ENCODE measurements around the gene DHX34.
"Not testable (repeated sequence)": the region's sequence is repeated elsewhere in the genome, so short reads cannot be mapped to it uniquely, and the experiment has no call there.

The DHX34 gene

GRCh38 chr19:47408156-47408938, 59.2 kb downstream of the DHX34 start:
- DNase-seq (ENCODE audit: low read depth, low spot score) = no peak
- TF ChIP-seq, protein P1, sequence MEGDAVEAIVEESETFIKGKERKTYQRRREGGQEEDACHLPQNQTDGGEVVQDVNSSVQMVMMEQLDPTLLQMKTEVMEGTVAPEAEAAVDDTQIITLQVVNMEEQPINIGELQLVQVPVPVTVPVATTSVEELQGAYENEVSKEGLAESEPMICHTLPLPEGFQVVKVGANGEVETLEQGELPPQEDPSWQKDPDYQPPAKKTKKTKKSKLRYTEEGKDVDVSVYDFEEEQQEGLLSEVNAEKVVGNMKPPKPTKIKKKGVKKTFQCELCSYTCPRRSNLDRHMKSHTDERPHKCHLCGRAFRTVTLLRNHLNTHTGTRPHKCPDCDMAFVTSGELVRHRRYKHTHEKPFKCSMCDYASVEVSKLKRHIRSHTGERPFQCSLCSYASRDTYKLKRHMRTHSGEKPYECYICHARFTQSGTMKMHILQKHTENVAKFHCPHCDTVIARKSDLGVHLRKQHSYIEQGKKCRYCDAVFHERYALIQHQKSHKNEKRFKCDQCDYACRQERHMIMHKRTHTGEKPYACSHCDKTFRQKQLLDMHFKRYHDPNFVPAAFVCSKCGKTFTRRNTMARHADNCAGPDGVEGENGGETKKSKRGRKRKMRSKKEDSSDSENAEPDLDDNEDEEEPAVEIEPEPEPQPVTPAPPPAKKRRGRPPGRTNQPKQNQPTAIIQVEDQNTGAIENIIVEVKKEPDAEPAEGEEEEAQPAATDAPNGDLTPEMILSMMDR (IDR thresholded peaks at IDR 0.05; ENCODE audit: insufficient read depth, low read length, missing control alignments) = no peak
- CTCF ChIA-PET = no interaction called here
- POLR2A ChIA-PET = no interaction called here
- H3K4me3 ChIP-seq (ENCODE audit: low read depth, low read length) = no peak overlapping the region

- POLR2A ChIA-PET = no interaction called here
- no peak overlapping the region for H3K4me3 ChIP-seq (ENCODE audit: low read depth, low read length)
- TF ChIP-seq, protein P1 (IDR thresholded peaks at IDR 0.05; ENCODE audit: insufficient read depth, low read length, missing control alignments) = no peak
- no peak for DNase-seq (ENCODE audit: low read depth, low spot score)
- CTCF ChIA-PET = interaction anchor here (0.7 to 1.4 kb wide), 2 partner anchors 17 to 18 kb away, joined by 3 to 6 read pairs; no protein-coding TSS in a partner anchor
These were observed 62.0 kb downstream of the DHX34 start for GRCh38 chr19:47411101-47411500.

GRCh38 chr19:47411696-47412095, 62.6 kb downstream of the DHX34 start:
- H3K4me3 ChIP-seq (ENCODE audit: low read depth, low read length); POLR2A ChIA-PET; DNase-seq (ENCODE audit: low read depth, low spot score): not testable (repeated sequence)
- CTCF ChIA-PET = interaction anchor here (0.7 to 1.4 kb wide), 2 partner anchors 17 to 18 kb away, joined by 3 to 6 read pairs; no protein-coding TSS in a partner anchor

- CTCF ChIA-PET = interaction anchor here (2.5 kb wide), 1 partner anchor 23 kb away, joined by 7 read pairs; no protein-coding TSS in a partner anchor
- POLR2A ChIA-PET = interaction anchor here (1.0 kb wide), 1 partner anchor 114 kb away, joined by 3 read pairs; no protein-coding TSS in a partner anchor
These were observed 64.8 kb downstream of the DHX34 start for GRCh38 chr19:47413941-47414340.

DNA sequence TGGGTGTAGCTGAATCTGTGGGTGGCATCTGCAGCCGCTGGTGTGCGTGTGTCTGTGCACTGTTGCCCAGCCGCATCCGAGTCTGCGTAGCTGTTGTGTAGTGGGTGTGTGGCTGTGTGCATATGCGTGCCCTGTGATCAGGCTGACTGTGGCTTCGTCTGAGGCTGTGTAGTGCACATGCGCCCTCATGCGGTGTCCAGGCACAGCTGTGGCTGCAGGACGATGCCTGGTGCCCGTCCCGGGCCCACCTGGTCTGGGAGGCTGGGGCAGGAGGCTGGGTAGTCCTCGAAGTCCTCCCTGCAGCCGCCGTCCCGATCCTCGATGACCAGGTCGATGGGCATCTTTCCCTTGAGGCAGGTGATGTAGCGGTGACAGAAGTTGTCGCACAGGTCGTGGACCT, 65.4 kb downstream of the DHX34 start:
- POLR2A ChIA-PET = interaction anchor here (1.0 kb wide), 1 partner anchor 114 kb away, joined by 3 read pairs; no protein-coding TSS in a partner anchor

More at GRCh38 chr19:47413941-47414340, 64.8 kb downstream of the DHX34 start:
- DNase-seq (ENCODE audit: low read depth, low spot score) = no peak
- TF ChIP-seq, protein P1 (IDR thresholded peaks at IDR 0.05; ENCODE audit: insufficient read depth, low read length, missing control alignments) = no peak
- no peak overlapping the region for H3K4me3 ChIP-seq (ENCODE audit: low read depth, low read length)

DNA sequence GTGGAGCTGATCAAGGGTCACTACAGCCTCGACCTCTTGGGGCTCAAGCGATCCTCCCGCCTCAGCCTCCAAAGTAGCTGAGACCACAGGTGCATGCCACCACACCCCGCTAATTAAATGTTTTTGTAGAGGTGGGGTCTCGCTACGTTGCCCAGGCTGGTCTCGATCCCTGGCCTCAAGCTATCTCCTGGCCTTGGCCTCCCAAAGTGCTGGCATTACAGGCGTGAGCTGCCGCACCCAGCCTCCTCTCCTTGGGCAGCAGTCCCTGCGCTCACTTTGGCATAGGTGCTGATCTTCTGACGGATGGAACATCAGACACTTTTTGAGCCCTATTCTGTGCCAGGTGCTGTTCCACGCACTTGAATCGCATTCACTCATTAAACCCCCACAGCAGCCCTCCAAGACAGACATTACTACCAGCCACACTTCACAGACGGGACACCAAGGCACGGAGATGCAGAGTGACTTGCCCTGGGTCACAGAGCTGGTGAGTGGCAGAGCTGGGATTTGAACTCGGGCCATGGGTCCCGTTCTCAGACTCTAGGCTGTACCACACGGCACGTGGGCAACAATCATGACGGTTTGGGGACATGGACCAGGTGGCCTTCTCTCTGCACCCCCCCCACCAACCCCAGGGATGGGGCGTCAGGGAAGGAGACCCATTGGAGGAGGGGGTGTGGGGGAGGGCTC, 67.0 kb downstream of the DHX34 start:
- TF ChIP-seq, protein P1 (IDR thresholded peaks at IDR 0.05; ENCODE audit: insufficient read depth, low read length, missing control alignments) = no peak
- ChIA-PET CTCF (interaction anchor here (0.7 to 1.6 kb wide), 4 partner anchors 11 to 110 kb away, joined by 3 to 11 read pairs (median 3); no protein-coding TSS in a partner anchor), POLR2A (no interaction called here)
- DNase-seq (ENCODE audit: low read depth, low spot score) = no peak
- no peak overlapping the region for H3K4me3 ChIP-seq (ENCODE audit: low read depth, low read length)

More for the DNA sequence above, 65.4 kb downstream of the DHX34 start:
- CTCF ChIA-PET = interaction anchor here (2.5 kb wide), 1 partner anchor 23 kb away, joined by 7 read pairs; no protein-coding TSS in a partner anchor
- H3K4me3 ChIP-seq (ENCODE audit: low read depth, low read length) = no peak overlapping the region
- DNase-seq (ENCODE audit: low read depth, low spot score) = no peak
- TF ChIP-seq, protein P1 (IDR thresholded peaks at IDR 0.05; ENCODE audit: insufficient read depth, low read length, missing control alignments) = peak; percentile 22

Data from AG04449 (cell line).